Bronchial epithelial cell (primary cell): ENCODE data around the gene ZNG1A. TPM values are rescaled to one million over a fixed set of nuclear protein-coding genes. Genes with fewer than 3 reads are reported as not detected.
"Not testable (repeated sequence)": the region's sequence is repeated elsewhere in the genome, so short reads cannot be mapped to it uniquely, and the experiment has no call there.

Experiments
- DNase-seq: peaks from one replicate; pipeline ENCODE4 v3.0.0-alpha.2; 2010; ENCODE audit warnings: low read depth
- FAIRE-seq: peaks from 2 replicates; lab custom pipeline; 2011; peaks lifted over from hg19 to GRCh38; lab: Jason Lieb, UNC
- H3K27me3 ChIP-seq: 2 replicates; pipeline ENCODE4 v1.5.1; 2011; ENCODE audit warnings: low read length; ENCODE audit not compliant: control insufficient read depth, insufficient read depth
- H3K36me3 ChIP-seq: 2 replicates; pipeline ENCODE4 v1.5.1; 2011; ENCODE audit warnings: low read length; ENCODE audit not compliant: control insufficient read depth, insufficient read depth
- H3K4me3 ChIP-seq: 2 replicates; pipeline ENCODE4 v1.5.1; 2011; ENCODE audit warnings: mild to moderate bottlenecking, low read depth, low read length, control low read depth
- CTCF ChIP-seq: IDR thresholded peaks from 2 replicates; pipeline ENCODE4 v1.5.1; 2011; ENCODE audit warnings: mild to moderate bottlenecking, moderate library complexity, low read length, control low read depth, inconsistent platforms; ENCODE audit not compliant: insufficient read depth, severe bottlenecking
- total RNA-seq: library from RNA; depleted of rRNA; stranded (reverse); fragments of >200 nt; gene quantifications from 2 replicates; pipeline ENCODE4 v1.2.1, GENCODE V29; 2014

ZNG1A gene
- total RNA-seq, 1 donor from 2014 or later, result 78.5 TPM

GRCh38 chr9:206481-206880 is 27.6 kb upstream of the ZNG1A start:
- Histone ChIP-seq H3K4me3 (no peak overlapping the region), H3K36me3 (no peaks in the 10 kb centered on the region), H3K27me3 (no peaks in the 10 kb centered on the region)
- no peak for TF ChIP-seq CTCF
- FAIRE-seq (no peak), DNase-seq (no peak)

GRCh38 chr9:199601-200000 is 20.7 kb upstream of the ZNG1A start:
- not testable (repeated sequence) for DNase-seq, H3K36me3 ChIP-seq, H3K27me3 ChIP-seq, H3K4me3 ChIP-seq, FAIRE-seq

- not testable (repeated sequence) for H3K36me3 ChIP-seq, H3K27me3 ChIP-seq, FAIRE-seq, DNase-seq
- H3K4me3 ChIP-seq, result peak overlapping the region; percentile 34
Measured at GRCh38 chr9:178140-178825, 573 bp downstream of the ZNG1A start.

GRCh38 chr9:169757-170156 is 9.1 kb downstream of the ZNG1A start:
- H3K36me3 ChIP-seq, FAIRE-seq, DNase-seq, H3K27me3 ChIP-seq, H3K4me3 ChIP-seq: not testable (repeated sequence)

- not testable (repeated sequence) for H3K27me3 ChIP-seq, DNase-seq, H3K36me3 ChIP-seq, H3K4me3 ChIP-seq, FAIRE-seq
Measured at GRCh38 chr9:159871-160270, 19.0 kb downstream of the ZNG1A start.

- H3K27me3 ChIP-seq, DNase-seq, H3K4me3 ChIP-seq, H3K36me3 ChIP-seq, FAIRE-seq: not testable (repeated sequence)
Measured at GRCh38 chr9:151173-151572, 27.7 kb downstream of the ZNG1A start.

- not testable (repeated sequence) for H3K27me3 ChIP-seq, DNase-seq, FAIRE-seq, H3K36me3 ChIP-seq, H3K4me3 ChIP-seq
Measured at GRCh38 chr9:139880-140279, 39.0 kb downstream of the ZNG1A start.

GRCh38 chr9:117995-118467 is 60.8 kb downstream of the ZNG1A start, which contains the start of gene FOXD4:
Gene FOXD4, minus strand, starts transcription at chr9:118417. Its CDS starts 298 bp downstream, at chr9:118119.
- not testable (repeated sequence) for FAIRE-seq, H3K4me3 ChIP-seq, H3K36me3 ChIP-seq, DNase-seq
- peaks cover 13% of the 10 kb centered on the region for H3K27me3 ChIP-seq

GRCh38 chr9:117144-117994 is 61.5 kb downstream of the ZNG1A start:
- H3K36me3 ChIP-seq, FAIRE-seq, H3K4me3 ChIP-seq, DNase-seq: not testable (repeated sequence)
- H3K27me3 ChIP-seq, result peaks cover 15% of the 10 kb centered on the region

GRCh38 chr9:116239-117077 is 62.4 kb downstream of the ZNG1A start:
- H3K4me3 ChIP-seq, FAIRE-seq, H3K36me3 ChIP-seq, DNase-seq: not testable (repeated sequence)
- H3K27me3 ChIP-seq, result peaks cover 15% of the 10 kb centered on the region

- peaks cover 15% of the 10 kb centered on the region for H3K27me3 ChIP-seq
- not testable (repeated sequence) for DNase-seq
Measured at GRCh38 chr9:115118-115451, 63.8 kb downstream of the ZNG1A start.

GRCh38 chr9:114267-115117 is 64.4 kb downstream of the ZNG1A start:
- not testable (repeated sequence) for FAIRE-seq, H3K36me3 ChIP-seq, DNase-seq
- H3K4me3 ChIP-seq, result peak overlapping the region; percentile 23
- peaks cover 15% of the 10 kb centered on the region for H3K27me3 ChIP-seq

More at GRCh38 chr9:115118-115451, 63.8 kb downstream of the ZNG1A start:
- not testable (repeated sequence) for H3K4me3 ChIP-seq, H3K36me3 ChIP-seq, FAIRE-seq
